H1 (cell line): ENCODE results near the gene FGF2. TPM values are rescaled to one million over a fixed set of nuclear protein-coding genes. Genes with fewer than 3 reads are reported as not detected.
"Not testable (repeated sequence)": the region's sequence is repeated elsewhere in the genome, so short reads cannot be mapped to it uniquely, and the experiment has no call there.

ENCODE experiments used
- CTCF ChIA-PET: fragments of 300-600 bp; sonication (Branson Sonifier 250); formaldehyde crosslinking; loops from one replicate; lab custom pipeline; 2021; ENCODE audit not compliant: partially characterized antibody; lab: Charles Lee
- POLR2A ChIA-PET: fragments of 300-600 bp; sonication (Branson Sonifier 250); formaldehyde crosslinking; loops from one replicate; lab custom pipeline; 2021; ENCODE audit warnings: inconsistent platforms; ENCODE audit not compliant: partially characterized antibody; lab: Charles Lee
- DNase-seq, 2 experiments: peaks; one replicate each; pipeline versions ENCODE4 v3.0.0 to v3.0.0-alpha.2; 2010 to 2022; ENCODE audit warnings: low spot score in 2 of 2, low read depth in 1 of 2, mixed read lengths in 1 of 2
- FAIRE-seq: peaks from 2 replicates; lab custom pipeline; 2011; peaks lifted over from hg19 to GRCh38; lab: Jason Lieb, UNC
- H2AFZ ChIP-seq: 2 replicates; pipeline ENCODE4 v1.8.1; 2012; ENCODE audit warnings: low read length, inconsistent platforms
- H2AK5ac ChIP-seq: 2 replicates; pipeline ENCODE4 v1.6.1; 2013; ENCODE audit warnings: low read depth, low read length
- H2BK120ac ChIP-seq: replicated peaks from 2 replicates; pipeline ENCODE3; 2013; ENCODE audit warnings: low read depth, low read length, inconsistent platforms
- H2BK12ac ChIP-seq: 2 replicates; pipeline ENCODE4 v1.6.1; 2013; ENCODE audit warnings: low read depth, low read length
- H2BK15ac ChIP-seq: 2 replicates; pipeline ENCODE4 v1.6.1; 2013; ENCODE audit warnings: low read length
- H2BK20ac ChIP-seq: 2 replicates; pipeline ENCODE4 v1.6.1; 2013; ENCODE audit warnings: low read length
- H2BK5ac ChIP-seq: 2 replicates; pipeline ENCODE4 v1.6.1; 2013; ENCODE audit warnings: low read depth, low read length
- H3K14ac ChIP-seq: 2 replicates; pipeline ENCODE4 v1.6.1; 2013; ENCODE audit warnings: inconsistent platforms; ENCODE audit not compliant: insufficient read length
- H3K18ac ChIP-seq: 2 replicates; pipeline ENCODE4 v1.6.1; 2013; ENCODE audit warnings: low read length; ENCODE audit errors: extremely low read depth
- H3K23ac ChIP-seq: 2 replicates; pipeline ENCODE4 v1.6.1; 2013; ENCODE audit warnings: inconsistent platforms; ENCODE audit not compliant: insufficient read length
- H3K23me2 ChIP-seq: 2 replicates; pipeline ENCODE4 v1.6.1; 2013; ENCODE audit warnings: low read depth, low read length
- H3K27ac ChIP-seq: 2 replicates; pipeline ENCODE4 v1.6.1; 2011; ENCODE audit warnings: low read depth, low read length, inconsistent platforms
- H3K27me3 ChIP-seq, 4 experiments: replicated peaks in 1 of 4; 1 replicate in 1 of 4; 2 replicates in 3 of 4; pipeline versions ENCODE4 v1.6.1 to v1.8.1; 2011 to 2013; ENCODE audit warnings: low read length in 3 of 4, mild to moderate bottlenecking in 3 of 4, inconsistent platforms in 2 of 4, mixed read lengths in 2 of 4, moderate library complexity in 1 of 4; ENCODE audit not compliant: control insufficient read depth in 3 of 4, insufficient read depth in 3 of 4; ENCODE audit errors: extremely low read depth in 1 of 4
- H3K36me3 ChIP-seq, 4 experiments: 2 replicates each; pipeline versions ENCODE4 v1.6.1 to v1.8.1; 2011 to 2013; ENCODE audit warnings: mild to moderate bottlenecking in 4 of 4, low read length in 3 of 4, moderate library complexity in 2 of 4, control low read depth in 1 of 4, inconsistent platforms in 1 of 4; ENCODE audit not compliant: insufficient read depth in 4 of 4, control insufficient read depth in 2 of 4
- H3K4ac ChIP-seq: replicated peaks from 2 replicates; pipeline ENCODE3; 2013; ENCODE audit warnings: low read length, low read depth, mixed read lengths, inconsistent platforms; ENCODE audit not compliant: insufficient read length
- H3K4me1 ChIP-seq, 4 experiments: replicated peaks in 1 of 4; 1 replicate in 1 of 4; 2 replicates in 3 of 4; pipeline versions ENCODE4 v1.6.1 to v1.8.1; 2011 to 2013; ENCODE audit warnings: low read length in 3 of 4, inconsistent platforms in 2 of 4, mixed read lengths in 1 of 4; ENCODE audit not compliant: insufficient read depth in 4 of 4, control insufficient read depth in 3 of 4
- H3K4me2 ChIP-seq, 2 experiments: 2 replicates each; pipeline versions ENCODE4 v1.6.1 to v1.8.1; 2011 to 2013; ENCODE audit warnings: low read depth in 2 of 2, low read length in 2 of 2, control low read depth in 1 of 2, inconsistent platforms in 1 of 2, mild to moderate bottlenecking in 1 of 2; ENCODE audit not compliant: insufficient read depth in 1 of 2
- H3K4me3 ChIP-seq, 4 experiments: fragments of 200-600, 300-600 bp in 1 of 4; sonication (generic), shearing (Covaris generic), sonication (Bioruptor Twin) in 1 of 4; 2 replicates each; pipeline versions ENCODE4 v1.5.1 to v1.8.1; 2011 to 2016; ENCODE audit warnings: low read length in 4 of 4, low read depth in 3 of 4, control low read depth in 2 of 4, inconsistent platforms in 2 of 4, mild to moderate bottlenecking in 2 of 4, mixed read lengths in 1 of 4, moderate library complexity in 1 of 4; ENCODE audit not compliant: insufficient read depth in 2 of 4; ENCODE audit errors: extremely low read depth in 1 of 4
- H3K56ac ChIP-seq: replicated peaks from 2 replicates; pipeline ENCODE3; 2013; ENCODE audit warnings: low read depth, mild to moderate bottlenecking, mixed read lengths, low read length, inconsistent platforms; ENCODE audit not compliant: insufficient read length
- H3K79me1 ChIP-seq: 2 replicates; pipeline ENCODE4 v1.6.1; 2013; ENCODE audit warnings: low read depth, low read length, control low read depth
- H3K79me2 ChIP-seq, 2 experiments: 2 replicates each; pipeline versions ENCODE4 v1.6.1 to v1.8.1; 2012 to 2013; ENCODE audit warnings: low read length in 2 of 2, mild to moderate bottlenecking in 2 of 2, inconsistent platforms in 1 of 2; ENCODE audit not compliant: insufficient read depth in 2 of 2, control insufficient read depth in 1 of 2
- H3K9ac ChIP-seq, 4 experiments: replicated peaks in 1 of 4; 1 replicate in 1 of 4; 2 replicates in 3 of 4; pipeline versions ENCODE4 v1.6.1 to v1.8.1; 2011 to 2013; ENCODE audit warnings: low read depth in 3 of 4, low read length in 3 of 4, control low read depth in 2 of 4, mild to moderate bottlenecking in 2 of 4, moderate library complexity in 2 of 4, inconsistent platforms in 1 of 4; ENCODE audit errors: extremely low read depth in 1 of 4
- H3K9me3 ChIP-seq, 2 experiments: 2 replicates each; pipeline versions ENCODE4 v1.6.1 to v1.8.1; 2012 to 2013; ENCODE audit warnings: mild to moderate bottlenecking in 2 of 2, moderate library complexity in 2 of 2, control low read depth in 1 of 2, inconsistent platforms in 1 of 2, low read depth in 1 of 2, low read length in 1 of 2, mixed read lengths in 1 of 2; ENCODE audit not compliant: insufficient read depth in 2 of 2
- H4K20me1 ChIP-seq, 2 experiments: replicated peaks in 1 of 2; 2 replicates each; pipeline versions ENCODE3 to v1.8.1; 2011 to 2013; ENCODE audit warnings: inconsistent platforms in 2 of 2, low read length in 2 of 2, mild to moderate bottlenecking in 1 of 2; ENCODE audit not compliant: insufficient read depth in 2 of 2, control insufficient read depth in 1 of 2
- H4K5ac ChIP-seq: 2 replicates; pipeline ENCODE4 v1.6.1; 2013; ENCODE audit warnings: low read length, low read depth, mixed read lengths, inconsistent platforms; ENCODE audit not compliant: insufficient read length
- H4K8ac ChIP-seq: 2 replicates; pipeline ENCODE4 v1.8.0; 2013; ENCODE audit warnings: mild to moderate bottlenecking, moderate library complexity, low read length, inconsistent platforms; ENCODE audit not compliant: insufficient read depth; ENCODE audit errors: extremely low read depth
- H4K91ac ChIP-seq: replicated peaks from 2 replicates; pipeline ENCODE3; 2013; ENCODE audit warnings: low read length, mixed read lengths, inconsistent platforms; ENCODE audit not compliant: insufficient read length
- WGBS, 2 experiments: shearing (Covaris generic) in 1 of 2; methylation state at CpG; one replicate each; pipeline versions ENCODE4 v1.1.6 to v1.1.7; 2013 to 2015; ENCODE audit warnings: low lambda C conversion rate in 2 of 2, mixed read lengths in 2 of 2, inconsistent platforms in 1 of 2, low coverage in 1 of 2, missing lambda C conversion rate in 1 of 2; ENCODE audit not compliant: insufficient replicate concordance in 2 of 2, insufficient coverage in 1 of 2, insufficient read length in 1 of 2; ENCODE audit errors: extremely low coverage in 1 of 2, missing lambda C conversion rate in 1 of 2; 5-methylcytosine and 5-hydroxymethylcytosine counted together
- polyA plus RNA-seq, 7 experiments: library from polyadenylated mRNA; depleted of rRNA in 3 of 7; stranded (reverse) in 5 of 7; unstranded in 2 of 7; fragments of >200 nt in 5 of 7; fragments of 200-250 nt in 2 of 7; gene quantifications; 1 replicate in 5 of 7; 2 replicates in 1 of 7; 4 replicates in 1 of 7; pipeline versions ENCODE4 v1.2.1 to v1.2.3, GENCODE V29; 2011 to 2013; ENCODE audit warnings: missing spikeins in 2 of 7, mixed read lengths in 2 of 7
- total RNA-seq: library from RNA; stranded (reverse); fragmentation: NEBNext Ultra II Directional; extraction: Animal tissue kit (Norgen Biotek cat#: 25700); gene quantifications from 2 replicates; pipeline ENCODE4 v1.2.1, GENCODE V29; 2021

The FGF2 gene
- total and polyA plus RNA-seq, 2 of the 8 experiments (the other 6 are each of a cell fraction or from before 2014, with no cell fraction given): 23.4 to 145 TPM

- CTCF ChIA-PET, H3K23me2 ChIP-seq, H3K4me3 ChIP-seq, H3K36me3 ChIP-seq, H3K9ac ChIP-seq, H3K27ac ChIP-seq, H3K4me2 ChIP-seq, H4K91ac ChIP-seq, H3K9me3 ChIP-seq, H4K5ac ChIP-seq, H3K4ac ChIP-seq, H2AK5ac ChIP-seq, H3K18ac ChIP-seq, H2BK20ac ChIP-seq, FAIRE-seq, H3K56ac ChIP-seq, H2BK5ac ChIP-seq, H2AFZ ChIP-seq, H3K27me3 ChIP-seq, H3K14ac ChIP-seq, H3K4me1 ChIP-seq, DNase-seq, H2BK15ac ChIP-seq, H4K8ac ChIP-seq, H2BK120ac ChIP-seq, H3K23ac ChIP-seq, H3K79me1 ChIP-seq, H2BK12ac ChIP-seq: not testable (repeated sequence)
- WGBS, 2 experiments: 87% methylated on average over 3 of the region's 3 CpGs; no CpG with 5 or more reads in 1 of the 2 experiments
- POLR2A ChIA-PET: interaction anchor here (1.0 to 1.1 kb wide), 4 partner anchors 10 to 85 kb away, joined by 3 to 5 read pairs (median 4); no protein-coding TSS in a partner anchor
- peaks cover 35 to 98% of the 10 kb centered on the region in 2 experiments for H3K79me2 ChIP-seq
- H4K20me1 ChIP-seq: peaks cover 9 to 14% of the 10 kb centered on the region in 2 experiments
These were observed 41.6 kb downstream of the FGF2 start for GRCh38 chr4:122868235-122868634.
